ENCODE measurements around the gene LRRC8C. TPM values are rescaled to one million over a fixed set of nuclear protein-coding genes. Genes with fewer than 3 reads are reported as not detected.

LRRC8C gene
- total and polyA plus RNA-seq, 4 donors: 0.63 to 3.5 (median 1.5) TPM

DNA sequence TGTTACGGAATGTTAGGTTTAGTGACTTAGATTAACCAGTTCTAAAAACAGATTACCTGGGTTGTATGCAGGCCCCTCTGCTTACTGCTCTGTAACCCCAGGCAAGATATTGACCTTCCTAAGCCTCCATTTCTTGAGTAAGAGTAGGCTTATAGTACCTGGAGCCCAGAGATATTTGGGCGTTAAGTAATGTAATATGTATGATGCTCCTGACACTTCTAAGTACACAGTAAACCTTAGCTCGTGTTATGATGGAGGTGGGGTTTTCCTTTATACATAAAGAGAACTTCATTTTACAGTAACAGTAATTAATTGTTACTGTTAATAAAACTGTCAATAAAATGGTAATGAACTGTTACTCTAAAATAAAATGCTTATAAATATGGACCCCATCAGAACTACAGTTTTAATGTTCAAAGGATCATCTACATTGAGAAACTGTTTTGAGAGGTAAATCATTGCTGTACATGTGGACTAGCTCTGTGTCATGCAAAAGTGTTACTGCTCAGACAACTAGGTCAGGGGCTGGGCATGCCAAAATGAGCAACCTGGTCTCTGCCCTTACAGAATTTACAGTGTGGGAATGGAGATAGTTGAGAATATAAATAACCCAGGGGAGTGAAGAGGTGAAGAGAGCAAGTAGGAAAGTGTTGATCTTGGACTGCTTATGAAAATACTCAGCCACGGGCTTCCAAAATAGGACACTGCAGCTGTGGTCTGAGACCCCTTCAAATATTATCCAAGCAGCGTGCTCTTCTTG lies 26.6 kb downstream of the LRRC8C start:
- 88% methylated on average over 5 of the region's 5 CpGs for WGBS
- Histone ChIP-seq H3K4me3 (ENCODE audit: low read depth in 1 of 3, low read length in 3 of 3) (no peak overlapping the region), H3K9ac (ENCODE audit: low read depth in 1 of 2, low read length in 2 of 2) (no peak overlapping the region), H3K27ac (ENCODE audit: low read depth in 1 of 2, low read length in 2 of 2) (no peak overlapping the region), H3K36me3 (ENCODE audit: control insufficient read depth in 4 of 4, insufficient read depth in 3 of 4, low read depth in 1 of 4, low read length in 3 of 4) (no peaks in the 10 kb centered on the region), H3K9me3 (ENCODE audit: control insufficient read depth in 4 of 4, low read length in 3 of 4) (no peaks in the 10 kb centered on the region), H3K27me3 (ENCODE audit: control insufficient read depth in 4 of 4, insufficient read depth in 4 of 4, low read length in 3 of 4) (no peaks in the 10 kb centered on the region), H3K4me1 (ENCODE audit: control insufficient read depth in 4 of 4, insufficient read depth in 4 of 4, low read length in 3 of 4) (no peaks in the 10 kb centered on the region)
- TF ChIP-seq EGR1 (IDR thresholded peaks at IDR 0.05; ENCODE audit: low read depth in 2 of 2): no peak
- TF ChIP-seq REST (IDR thresholded peaks at IDR 0.05): no peak
- TF ChIP-seq JUND (IDR thresholded peaks at IDR 0.05): no peak
- no peak for DNase-seq (ENCODE audit: low spot score)

- no peak overlapping the region for H3K9ac ChIP-seq (ENCODE audit: low read depth in 1 of 2, low read length in 2 of 2)
- no peaks in the 10 kb centered on the region for H3K9me3 ChIP-seq (ENCODE audit: control insufficient read depth in 4 of 4, low read length in 3 of 4)
- no peaks in the 10 kb centered on the region for H3K4me1 ChIP-seq (ENCODE audit: control insufficient read depth in 4 of 4, insufficient read depth in 4 of 4, low read length in 3 of 4)
- H3K27me3 ChIP-seq (ENCODE audit: control insufficient read depth in 4 of 4, insufficient read depth in 4 of 4, low read length in 3 of 4): no peaks in the 10 kb centered on the region
- no peaks in the 10 kb centered on the region for H3K36me3 ChIP-seq (ENCODE audit: control insufficient read depth in 4 of 4, insufficient read depth in 3 of 4, low read depth in 1 of 4, low read length in 3 of 4)
- TF ChIP-seq RXRA (IDR thresholded peaks at IDR 0.05): no peak
- no peak overlapping the region for H3K4me3 ChIP-seq (ENCODE audit: low read depth in 1 of 3, low read length in 3 of 3)
- 75% methylated on average over 3 of the region's 3 CpGs for WGBS
- no peak overlapping the region for H3K27ac ChIP-seq (ENCODE audit: low read depth in 1 of 2, low read length in 2 of 2)
- DNase-seq (ENCODE audit: low spot score): no peak
These were observed 27.5 kb downstream of the LRRC8C start for GRCh38 chr1:89660224-89661061.

DNA sequence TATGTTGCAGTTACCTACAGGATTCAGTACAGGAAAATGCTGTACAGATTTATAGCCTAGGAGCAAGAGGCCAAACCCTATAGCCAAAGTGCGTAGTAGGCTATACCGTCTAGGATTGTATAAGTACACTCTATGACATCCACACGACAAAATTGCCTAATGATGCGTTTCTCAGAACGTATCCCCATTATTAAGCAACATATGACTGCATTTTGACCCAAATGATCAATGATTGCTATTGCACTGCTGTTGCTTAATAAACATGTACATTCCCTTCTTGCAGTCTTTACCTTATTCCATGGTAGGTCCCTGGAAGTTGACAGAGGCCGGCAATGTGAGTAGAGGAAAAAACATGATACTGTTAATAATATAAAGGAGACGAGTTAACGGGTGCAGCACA lies 33.0 kb downstream of the LRRC8C start:
- TF ChIP-seq ATF3 (IDR thresholded peaks at IDR 0.05) (no peak), RXRA (IDR thresholded peaks at IDR 0.05) (no peak)
- DNase-seq (ENCODE audit: low spot score): no peak
- Histone ChIP-seq H3K27ac (ENCODE audit: low read depth in 1 of 2, low read length in 2 of 2) (no peak overlapping the region), H3K4me1 (ENCODE audit: control insufficient read depth in 4 of 4, insufficient read depth in 4 of 4, low read length in 3 of 4) (peaks cover 0 to 3% (median 0%) of the 10 kb centered on the region in 4 donors), H3K27me3 (ENCODE audit: control insufficient read depth in 4 of 4, insufficient read depth in 4 of 4, low read length in 3 of 4) (no peaks in the 10 kb centered on the region), H3K36me3 (ENCODE audit: control insufficient read depth in 4 of 4, insufficient read depth in 3 of 4, low read depth in 1 of 4, low read length in 3 of 4) (no peaks in the 10 kb centered on the region), H3K9ac (ENCODE audit: low read depth in 1 of 2, low read length in 2 of 2) (no peak overlapping the region), H3K4me3 (ENCODE audit: low read depth in 1 of 3, low read length in 3 of 3) (no peak overlapping the region), H3K9me3 (ENCODE audit: control insufficient read depth in 4 of 4, low read length in 3 of 4) (peaks cover 0 to 3% (median 0%) of the 10 kb centered on the region in 4 donors)
- WGBS: 87% methylated on average over 8 of the region's 8 CpGs

- Histone ChIP-seq H3K27me3 (ENCODE audit: control insufficient read depth in 4 of 4, insufficient read depth in 4 of 4, low read length in 3 of 4) (no peaks in the 10 kb centered on the region), H3K27ac (ENCODE audit: low read depth in 1 of 2, low read length in 2 of 2) (no peak overlapping the region), H3K4me3 (ENCODE audit: low read depth in 1 of 3, low read length in 3 of 3) (no peak overlapping the region), H3K9ac (ENCODE audit: low read depth in 1 of 2, low read length in 2 of 2) (no peak overlapping the region), H3K4me1 (ENCODE audit: control insufficient read depth in 4 of 4, insufficient read depth in 4 of 4, low read length in 3 of 4) (peaks cover 0 to 3% (median 0%) of the 10 kb centered on the region in 4 donors), H3K9me3 (ENCODE audit: control insufficient read depth in 4 of 4, low read length in 3 of 4) (peaks cover 0 to 3% (median 0%) of the 10 kb centered on the region in 4 donors), H3K36me3 (ENCODE audit: control insufficient read depth in 4 of 4, insufficient read depth in 3 of 4, low read depth in 1 of 4, low read length in 3 of 4) (no peaks in the 10 kb centered on the region)
- no peak for DNase-seq (ENCODE audit: low spot score)
- WGBS: 45% methylated on average over 1 of the region's 1 CpG
- TF ChIP-seq, protein P1, sequence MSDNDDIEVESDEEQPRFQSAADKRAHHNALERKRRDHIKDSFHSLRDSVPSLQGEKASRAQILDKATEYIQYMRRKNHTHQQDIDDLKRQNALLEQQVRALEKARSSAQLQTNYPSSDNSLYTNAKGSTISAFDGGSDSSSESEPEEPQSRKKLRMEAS (IDR thresholded peaks at IDR 0.05): no peak
- TF ChIP-seq ZBTB33 (IDR thresholded peaks at IDR 0.05): no peak
- TF ChIP-seq ATF3 (IDR thresholded peaks at IDR 0.05): no peak
- TF ChIP-seq RAD21 (IDR thresholded peaks at IDR 0.05): no peak
- no peak for TF ChIP-seq HNF4G (IDR thresholded peaks at IDR 0.05)
- no peak for TF ChIP-seq REST (IDR thresholded peaks at IDR 0.05)
These were observed 33.7 kb downstream of the LRRC8C start for GRCh38 chr1:89666640-89667039.

All from liver (tissue), 9 donors.